Measurements from ENCODE around the gene PPP1R14B. TPM values are rescaled to one million over a fixed set of nuclear protein-coding genes. Genes with fewer than 3 reads are reported as not detected.

Gene PPP1R14B
- total RNA-seq, 2 experiments from 2014 or later, result 142 to 177 TPM

DNA sequence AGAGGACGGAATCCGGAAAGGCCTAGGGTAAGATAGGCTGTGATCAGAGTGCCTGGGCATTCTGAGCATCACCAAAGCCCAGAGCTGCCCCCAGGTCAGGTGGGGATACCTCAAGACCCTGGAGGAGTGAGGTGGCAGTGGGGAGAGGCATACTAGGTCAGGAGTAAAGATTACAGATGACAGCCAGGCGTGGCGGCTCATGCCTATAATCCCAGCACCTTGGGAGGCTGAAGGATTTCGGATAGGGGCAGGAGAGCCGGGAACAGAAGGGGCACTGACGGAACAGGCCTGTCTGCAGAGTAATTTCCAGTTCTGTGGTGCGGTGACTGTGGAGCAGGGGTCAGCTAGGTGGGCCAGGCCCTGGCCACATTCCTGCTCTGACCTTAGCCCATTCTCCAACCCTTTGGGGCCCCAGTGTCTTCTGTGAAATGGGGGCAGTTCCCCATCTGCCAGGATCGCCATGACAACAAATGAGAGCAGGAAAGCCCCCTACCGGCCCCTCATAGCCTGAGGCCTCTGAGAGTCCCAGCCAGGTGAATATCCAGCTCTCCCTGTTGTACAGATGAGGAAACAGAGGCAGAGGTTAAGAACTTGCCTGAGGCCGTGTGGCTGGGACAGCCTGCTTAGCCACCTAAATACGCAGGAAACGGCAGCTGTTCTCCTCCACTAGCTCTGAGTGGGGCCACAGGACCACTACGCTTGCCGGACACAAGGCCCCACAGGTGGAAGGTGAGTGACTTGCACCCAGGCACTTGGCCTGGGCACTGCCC lies 28.5 kb upstream of the PPP1R14B start:
- H3K27ac Mint-ChIP-seq, result no peak overlapping the region
- DNase-seq (no peak), ATAC-seq (no peak)
- H3K36me3 Mint-ChIP-seq, result peaks cover 7% of the 10 kb centered on the region
- no peaks in the 10 kb centered on the region for H3K27me3 Mint-ChIP-seq
- no peak overlapping the region for H3K4me3 Mint-ChIP-seq
- H3K9me3 Mint-ChIP-seq (ENCODE audit: low read depth), result no peaks in the 10 kb centered on the region
- CTCF ChIA-PET, result interaction anchor here (1.0 to 3.0 kb wide), 4 partner anchors 24 to 174 kb away, joined by 3 to 12 read pairs (median 6); partner anchors contain the start of gene PLCB3
- H3K4me1 Mint-ChIP-seq, result peaks cover 16% of the 10 kb centered on the region

GRCh38 chr11:64269540-64270220 lies 22.9 kb upstream of the PPP1R14B start:
- DNase-seq, result peak; percentile 98
- Mint-ChIP-seq H3K9me3 (ENCODE audit: low read depth) (no peaks in the 10 kb centered on the region), H3K4me3 (peak overlapping the region; percentile 89), H3K27me3 (no peaks in the 10 kb centered on the region), H3K4me1 (peaks cover 31% of the 10 kb centered on the region), H3K27ac (peak overlapping the region; percentile 96), H3K36me3 (peaks cover 4% of the 10 kb centered on the region)
- peak; percentile 71 for ATAC-seq
- CTCF ChIA-PET, result interaction anchor here (1.0 to 6.1 kb wide), 15 partner anchors 15 to 84 kb away, joined by 3 to 104 read pairs (median 7); partner anchors contain the start of genes BAD, CATSPERZ, ESRRA and FERMT3

GRCh38 chr11:64268893-64269539 lies 22.3 kb upstream of the PPP1R14B start:
- CTCF ChIA-PET, result interaction anchor here (1.0 to 6.1 kb wide), 11 partner anchors 16 to 83 kb away, joined by 3 to 104 read pairs (median 7); partner anchors contain the start of genes BAD, CATSPERZ, ESRRA and FERMT3

DNA sequence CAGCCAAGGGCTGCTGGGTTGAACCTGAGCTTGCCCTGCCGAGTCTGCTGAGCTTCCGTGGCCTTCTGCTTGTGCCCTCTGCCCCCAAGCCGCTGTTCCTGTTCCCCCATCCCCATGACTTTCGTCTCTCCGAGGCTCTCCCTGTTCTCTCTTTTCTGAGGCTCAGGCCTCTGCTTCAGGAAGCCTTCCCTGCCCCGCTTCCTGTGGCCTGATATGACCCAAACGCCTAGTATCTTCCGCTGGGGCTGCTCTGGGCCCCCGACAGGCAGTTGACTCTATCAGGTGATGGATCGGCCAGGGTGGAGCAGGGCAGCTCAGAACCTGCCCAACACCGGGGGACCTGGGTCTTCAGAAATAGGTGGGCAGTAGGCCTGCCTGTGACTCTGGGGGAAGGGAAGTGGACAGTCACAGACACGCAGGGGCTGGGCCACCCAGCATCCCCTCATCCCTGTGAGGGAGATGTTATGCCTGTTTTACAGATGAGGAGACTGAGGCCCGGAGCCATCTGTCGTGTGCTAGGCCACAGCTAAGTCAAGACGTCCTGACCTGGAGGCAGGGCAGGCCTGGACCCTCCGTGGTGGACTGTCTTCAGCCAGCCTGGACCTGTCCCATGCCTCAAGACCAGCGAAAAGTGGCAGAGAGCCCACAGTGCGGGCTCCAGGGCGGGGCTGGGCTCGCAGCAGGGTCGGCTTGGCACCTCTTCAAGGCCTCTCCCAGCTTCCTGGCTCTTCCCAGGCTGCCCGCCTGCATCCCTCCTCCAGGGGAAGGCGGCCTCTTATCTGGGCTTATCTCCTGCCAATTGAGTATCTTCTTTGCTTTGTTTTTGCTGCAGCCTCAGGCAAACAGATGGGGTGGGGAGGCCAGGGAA lies 21.5 kb upstream of the PPP1R14B start:
- CTCF ChIA-PET, result interaction anchor here (0.7 to 6.1 kb wide), 13 partner anchors 14 to 82 kb away, joined by 3 to 104 read pairs (median 7); partner anchors contain the start of genes BAD, CATSPERZ, ESRRA and FERMT3
- peaks cover 2% of the 10 kb centered on the region for H3K36me3 Mint-ChIP-seq
- no peaks in the 10 kb centered on the region for H3K27me3 Mint-ChIP-seq
- H3K4me3 Mint-ChIP-seq, result peak overlapping the region; percentile 89
- peaks cover 30% of the 10 kb centered on the region for H3K4me1 Mint-ChIP-seq
- DNase-seq (no peak), ATAC-seq (no peak)
- no peaks in the 10 kb centered on the region for H3K9me3 Mint-ChIP-seq (ENCODE audit: low read depth)
- H3K27ac Mint-ChIP-seq, result peak overlapping the region; percentile 96

More at GRCh38 chr11:64268893-64269539, 22.3 kb upstream of the PPP1R14B start:
- no peaks in the 10 kb centered on the region for H3K27me3 Mint-ChIP-seq
- H3K36me3 Mint-ChIP-seq, result peaks cover 4% of the 10 kb centered on the region
- H3K4me1 Mint-ChIP-seq, result peaks cover 31% of the 10 kb centered on the region
- peak; percentile 86 for DNase-seq
- ATAC-seq, result peak; percentile 28
- peak overlapping the region; percentile 96 for H3K27ac Mint-ChIP-seq
- H3K9me3 Mint-ChIP-seq (ENCODE audit: low read depth), result no peaks in the 10 kb centered on the region
- peak overlapping the region; percentile 89 for H3K4me3 Mint-ChIP-seq

DNA sequence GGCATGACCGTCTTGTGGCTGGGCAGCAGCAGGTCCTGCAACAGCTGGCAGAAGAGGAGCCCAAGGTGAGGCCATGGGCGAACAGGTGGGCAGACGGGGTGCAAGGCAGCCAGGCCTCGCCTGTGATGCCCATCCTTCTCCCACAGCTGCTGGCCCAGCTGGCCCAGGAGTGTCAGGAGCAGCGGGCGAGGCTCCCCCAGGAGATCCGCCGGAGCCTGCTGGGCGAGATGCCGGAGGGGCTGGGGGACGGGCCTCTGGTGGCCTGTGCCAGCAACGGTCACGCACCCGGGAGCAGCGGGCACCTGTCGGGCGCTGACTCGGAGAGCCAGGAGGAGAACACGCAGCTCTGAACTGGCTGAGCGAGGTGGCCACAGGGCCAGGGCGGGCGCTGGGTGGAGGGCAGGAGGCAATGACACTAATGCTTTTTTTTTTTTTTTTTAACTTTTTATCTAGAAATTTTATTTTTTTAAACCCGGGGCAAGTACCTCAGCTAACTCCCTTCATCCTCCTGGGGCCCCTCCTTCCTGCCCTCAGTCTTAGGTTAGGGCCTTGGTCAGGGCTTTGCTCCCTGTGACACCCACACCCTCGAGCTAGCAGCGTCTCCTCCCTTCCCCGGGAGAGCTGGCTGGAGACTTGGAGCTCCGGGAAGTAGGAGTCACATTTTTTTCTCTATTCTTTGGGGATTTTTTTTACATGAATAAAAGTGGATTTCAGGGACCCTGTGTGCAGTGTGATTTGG lies 20.6 kb upstream of the PPP1R14B start:
- DNase-seq (no peak), ATAC-seq (no peak)
- Mint-ChIP-seq H3K27me3 (no peaks in the 10 kb centered on the region), H3K27ac (peak overlapping the region; percentile 96), H3K9me3 (ENCODE audit: low read depth) (no peaks in the 10 kb centered on the region), H3K36me3 (peaks cover 6% of the 10 kb centered on the region), H3K4me3 (no peak overlapping the region), H3K4me1 (peaks cover 31% of the 10 kb centered on the region)
- CTCF ChIA-PET, result interaction anchor here (0.7 to 6.1 kb wide), 10 partner anchors 13 to 63 kb away, joined by 3 to 104 read pairs (median 7); partner anchors contain the start of genes BAD, CATSPERZ, ESRRA and FERMT3

GRCh38 chr11:64266339-64266738 lies 19.6 kb upstream of the PPP1R14B start:
- Mint-ChIP-seq H3K4me1 (peaks cover 25% of the 10 kb centered on the region), H3K27ac (no peak overlapping the region), H3K4me3 (no peak overlapping the region), H3K9me3 (ENCODE audit: low read depth) (no peaks in the 10 kb centered on the region), H3K27me3 (no peaks in the 10 kb centered on the region), H3K36me3 (peaks cover 9% of the 10 kb centered on the region)
- CTCF ChIA-PET, result interaction anchor here (0.8 to 6.1 kb wide), 3 partner anchors 12 to 39 kb away, joined by 3 to 68 read pairs (median 5); partner anchors contain the start of genes ESRRA and PLCB3
- no peak for DNase-seq
- no peak for ATAC-seq

GRCh38 chr11:64265176-64266160 lies 18.7 kb upstream of the PPP1R14B start:
- Mint-ChIP-seq H3K4me3 (no peak overlapping the region), H3K27ac (no peak overlapping the region), H3K36me3 (peaks cover 9% of the 10 kb centered on the region), H3K27me3 (no peaks in the 10 kb centered on the region), H3K9me3 (ENCODE audit: low read depth) (no peaks in the 10 kb centered on the region), H3K4me1 (peaks cover 25% of the 10 kb centered on the region)
- ATAC-seq, result no peak
- CTCF ChIA-PET, result interaction anchor here (0.8 to 3.6 kb wide), 5 partner anchors 11 to 39 kb away, joined by 3 to 28 read pairs (median 5); partner anchors contain the start of genes CATSPERZ, ESRRA and PLCB3
- DNase-seq, result no peak

- H3K36me3 Mint-ChIP-seq, result peaks cover 12% of the 10 kb centered on the region
- ATAC-seq, result no peak
- no peak overlapping the region for H3K4me3 Mint-ChIP-seq
Measured at GRCh38 chr11:64264371-64264852, 17.7 kb upstream of the PPP1R14B start.

DNA sequence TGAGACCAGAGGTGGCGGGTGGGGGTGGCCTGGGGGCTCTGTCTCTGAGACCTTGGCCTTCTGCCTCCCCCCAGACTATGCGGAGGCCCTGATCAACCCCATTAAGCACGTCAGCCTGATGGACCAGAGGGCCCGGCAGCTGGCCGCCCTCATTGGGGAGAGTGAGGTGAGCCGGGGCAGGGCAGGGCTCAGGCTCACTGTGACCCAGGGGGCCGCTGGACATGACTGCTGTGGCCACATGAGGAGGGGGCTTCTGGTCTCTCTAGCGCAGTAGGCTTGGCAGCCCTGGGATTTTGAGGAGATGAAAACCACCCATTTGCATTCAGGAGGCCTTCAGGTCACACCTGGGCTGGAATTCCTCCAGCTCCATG lies 17.2 kb upstream of the PPP1R14B start:
- CTCF ChIA-PET, result interaction anchor here (2.1 to 3.6 kb wide), 2 partner anchors 12 to 37 kb away, joined by 9 to 28 read pairs; partner anchors contain the start of genes CATSPERZ and PLCB3
- Mint-ChIP-seq H3K4me3 (no peak overlapping the region), H3K4me1 (peaks cover 27% of the 10 kb centered on the region), H3K27me3 (no peaks in the 10 kb centered on the region), H3K36me3 (peaks cover 14% of the 10 kb centered on the region), H3K9me3 (ENCODE audit: low read depth) (no peaks in the 10 kb centered on the region), H3K27ac (no peak overlapping the region)
- no peak for ATAC-seq
- DNase-seq, result no peak

More at GRCh38 chr11:64264371-64264852, 17.7 kb upstream of the PPP1R14B start:
- no peaks in the 10 kb centered on the region for H3K9me3 Mint-ChIP-seq (ENCODE audit: low read depth)
- peaks cover 25% of the 10 kb centered on the region for H3K4me1 Mint-ChIP-seq
- DNase-seq, result no peak
- CTCF ChIA-PET, result interaction anchor here (2.1 to 3.6 kb wide), 2 partner anchors 13 to 36 kb away, joined by 9 to 28 read pairs; partner anchors contain the start of genes CATSPERZ and PLCB3
- H3K27me3 Mint-ChIP-seq, result no peaks in the 10 kb centered on the region
- no peak overlapping the region for H3K27ac Mint-ChIP-seq

- CTCF ChIA-PET, result interaction anchor here (2.1 to 3.6 kb wide), 2 partner anchors 12 to 38 kb away, joined by 9 to 28 read pairs; partner anchors contain the start of genes CATSPERZ and PLCB3
- ATAC-seq (no peak), DNase-seq (no peak)
- H3K36me3 Mint-ChIP-seq, result peaks cover 12% of the 10 kb centered on the region
- H3K4me1 Mint-ChIP-seq, result peaks cover 21% of the 10 kb centered on the region
- no peaks in the 10 kb centered on the region for H3K9me3 Mint-ChIP-seq (ENCODE audit: low read depth)
- H3K4me3 Mint-ChIP-seq, result no peak overlapping the region
- H3K27ac Mint-ChIP-seq, result no peak overlapping the region
- H3K27me3 Mint-ChIP-seq, result no peaks in the 10 kb centered on the region
Measured at GRCh38 chr11:64263021-64263946, 16.5 kb upstream of the PPP1R14B start.

Data from activated CD8-positive, alpha-beta memory T cell treated with anti-CD3 and anti-CD28 coated beads, Interleukin-2, amount 10 ng/mL, durations not matched to agents 7 days and 5 days (primary cell).